Measurements from ENCODE around the gene GNA15.

GRCh38 chr19:3149089-3149488 is 13.3 kb downstream of the GNA15 start:
- TF ChIP-seq POLR2A (IDR thresholded peaks at IDR 0.05; ENCODE audit: low read depth, low read length), result no peak
- no peak for TF ChIP-seq POLR2AphosphoS5 (IDR thresholded peaks at IDR 0.05; ENCODE audit: low read depth, low read length)
